Ishikawa (cell line): Measurements from ENCODE around the gene SAMD8.

ENCODE experiments used
- CEBPB ChIP-seq: IDR thresholded peaks from 2 replicates; pipeline ENCODE4 v1.6.1; 2012
- CREB1 ChIP-seq: IDR thresholded peaks from 2 replicates; pipeline ENCODE4 v1.6.1; 2012; ENCODE audit warnings: low read depth
- EGR1 ChIP-seq: IDR thresholded peaks from 2 replicates; pipeline ENCODE4 v1.6.1; 2012
- EP300 ChIP-seq: IDR thresholded peaks from 2 replicates; pipeline ENCODE4 v1.6.1; 2012; ENCODE audit warnings: borderline replicate concordance
- FOXM1 ChIP-seq: IDR thresholded peaks from 2 replicates; pipeline ENCODE4 v1.6.1; 2012; ENCODE audit warnings: low read depth, borderline replicate concordance
- NFIC ChIP-seq: IDR thresholded peaks from 2 replicates; pipeline ENCODE4 v1.6.1; 2012
- RAD21 ChIP-seq: IDR thresholded peaks from 2 replicates; pipeline ENCODE4 v1.6.1; 2012; ENCODE audit warnings: low read depth
- TAF1 ChIP-seq: IDR thresholded peaks from 2 replicates; pipeline ENCODE4 v1.6.1; 2012; ENCODE audit warnings: low read depth, mild to moderate bottlenecking
- TCF12 ChIP-seq: IDR thresholded peaks from 2 replicates; pipeline ENCODE4 v1.6.1; 2012; ENCODE audit warnings: low read depth
- TEAD4 ChIP-seq: IDR thresholded peaks from 2 replicates; pipeline ENCODE4 v1.6.1; 2012
- YY1 ChIP-seq: IDR thresholded peaks from 2 replicates; pipeline ENCODE4 v1.6.1; 2012; ENCODE audit warnings: low read depth
- TF ChIP-seq, protein P1 (sequence below): IDR thresholded peaks from 2 replicates; pipeline ENCODE4 v1.6.1; 2012

GRCh38 chr10:75229971-75230370, 118.5 kb downstream of the SAMD8 start:
- TF ChIP-seq TCF12 (no peak), RAD21 (no peak), TAF1 (no peak), TEAD4 (no peak), FOXM1 (no peak), EP300 (no peak), EGR1 (no peak), YY1 (no peak), CEBPB (no peak), CREB1 (no peak), NFIC (no peak)
- TF ChIP-seq, protein P1, sequence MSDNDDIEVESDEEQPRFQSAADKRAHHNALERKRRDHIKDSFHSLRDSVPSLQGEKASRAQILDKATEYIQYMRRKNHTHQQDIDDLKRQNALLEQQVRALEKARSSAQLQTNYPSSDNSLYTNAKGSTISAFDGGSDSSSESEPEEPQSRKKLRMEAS: no peak
